Neutrophil (primary cell): Measurements from ENCODE around the gene RBMX.

Experiments
- H3K27ac ChIP-seq: fragments of 200-600 bp; sonication (generic); 2 replicates; pipeline ENCODE4 v1.5.1; 2016; ENCODE audit warnings: mild to moderate bottlenecking, moderate library complexity
- H3K27me3 ChIP-seq: fragments of 200-600 bp; sonication (generic); 2 replicates; pipeline ENCODE4 v1.6.0; 2016; ENCODE audit warnings: mild to moderate bottlenecking
- H3K36me3 ChIP-seq: fragments of 200-600 bp; sonication (generic); 2 replicates; pipeline ENCODE4 v1.5.1; 2017
- H3K4me1 ChIP-seq, 2 experiments: fragments of 200-600 bp in 1 of 2; sonication (generic) in 1 of 2; 1 replicate in 1 of 2; 2 replicates in 1 of 2; pipeline versions ENCODE4 v1.5.1 to v1.6.1; 2013 to 2016; ENCODE audit warnings: low read depth in 1 of 2, low read length in 1 of 2, mild to moderate bottlenecking in 1 of 2, moderate library complexity in 1 of 2; ENCODE audit not compliant: control insufficient read depth in 1 of 2, insufficient read depth in 1 of 2
- H3K4me3 ChIP-seq, 2 experiments: fragments of 200-600 bp in 1 of 2; sonication (generic) in 1 of 2; 1 replicate in 1 of 2; 2 replicates in 1 of 2; pipeline ENCODE4 v1.5.1; 2013 to 2016; ENCODE audit warnings: low read depth in 1 of 2, low read length in 1 of 2, mild to moderate bottlenecking in 1 of 2, moderate library complexity in 1 of 2
- H3K9me3 ChIP-seq: fragments of 200-600 bp; sonication (generic); 2 replicates; pipeline ENCODE4 v1.5.1; 2016
- TF ChIP-seq, protein P1 (sequence below): fragments of 200-600 bp; sonication (generic); IDR thresholded peaks from 2 replicates; pipeline ENCODE4 v1.5.1; 2016; ENCODE audit warnings: antibody characterized with exemption

Gene RBMX

DNA sequence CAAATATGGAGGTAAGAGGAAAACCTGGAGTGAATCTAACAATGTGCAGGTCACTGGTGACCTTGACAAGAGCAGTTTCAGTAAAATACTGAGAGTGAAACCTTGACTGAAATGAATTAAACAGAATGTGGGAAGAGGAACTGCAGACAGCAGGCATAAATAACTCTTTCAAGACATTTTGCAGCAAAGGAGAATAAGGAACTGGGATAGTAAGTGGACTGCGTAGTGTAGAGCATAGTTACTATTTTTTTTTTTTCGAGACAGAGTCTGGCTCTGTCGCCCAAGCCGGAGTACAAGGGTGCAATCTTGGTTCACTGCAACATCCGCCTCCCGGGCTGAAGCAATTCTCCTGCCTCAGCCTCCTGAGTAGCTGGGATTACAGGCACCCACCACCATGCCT lies 24.0 kb downstream of the RBMX start:
- Histone ChIP-seq H3K4me3 (no peak overlapping the region), H3K27me3 (no peaks in the 10 kb centered on the region), H3K4me1 (peaks cover 7 to 8% of the 10 kb centered on the region in 2 experiments), H3K9me3 (no peaks in the 10 kb centered on the region), H3K27ac (peak overlapping the region; percentile 54), H3K36me3 (no peaks in the 10 kb centered on the region)
- TF ChIP-seq, protein P1, sequence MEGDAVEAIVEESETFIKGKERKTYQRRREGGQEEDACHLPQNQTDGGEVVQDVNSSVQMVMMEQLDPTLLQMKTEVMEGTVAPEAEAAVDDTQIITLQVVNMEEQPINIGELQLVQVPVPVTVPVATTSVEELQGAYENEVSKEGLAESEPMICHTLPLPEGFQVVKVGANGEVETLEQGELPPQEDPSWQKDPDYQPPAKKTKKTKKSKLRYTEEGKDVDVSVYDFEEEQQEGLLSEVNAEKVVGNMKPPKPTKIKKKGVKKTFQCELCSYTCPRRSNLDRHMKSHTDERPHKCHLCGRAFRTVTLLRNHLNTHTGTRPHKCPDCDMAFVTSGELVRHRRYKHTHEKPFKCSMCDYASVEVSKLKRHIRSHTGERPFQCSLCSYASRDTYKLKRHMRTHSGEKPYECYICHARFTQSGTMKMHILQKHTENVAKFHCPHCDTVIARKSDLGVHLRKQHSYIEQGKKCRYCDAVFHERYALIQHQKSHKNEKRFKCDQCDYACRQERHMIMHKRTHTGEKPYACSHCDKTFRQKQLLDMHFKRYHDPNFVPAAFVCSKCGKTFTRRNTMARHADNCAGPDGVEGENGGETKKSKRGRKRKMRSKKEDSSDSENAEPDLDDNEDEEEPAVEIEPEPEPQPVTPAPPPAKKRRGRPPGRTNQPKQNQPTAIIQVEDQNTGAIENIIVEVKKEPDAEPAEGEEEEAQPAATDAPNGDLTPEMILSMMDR: no peak

DNA sequence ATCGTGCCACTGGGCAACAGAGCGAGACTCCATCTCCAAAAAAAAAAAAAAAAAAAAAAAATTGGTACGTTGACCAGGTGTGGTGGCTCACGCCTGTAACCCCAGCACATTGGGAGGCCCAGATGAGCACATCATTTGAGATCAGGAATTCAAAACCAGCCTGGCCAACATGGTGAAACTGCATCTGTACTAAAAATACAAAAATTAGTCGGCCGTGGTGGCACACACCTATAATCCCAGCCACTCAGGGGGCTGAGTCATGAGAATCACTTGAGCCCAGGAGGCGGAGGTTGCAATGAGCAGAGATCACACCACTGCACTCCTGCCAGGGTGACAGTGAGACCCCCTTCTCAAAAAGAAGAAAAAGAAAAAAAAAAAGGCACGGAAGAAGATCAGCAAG lies 24.5 kb downstream of the RBMX start:
- no peaks in the 10 kb centered on the region for H3K36me3 ChIP-seq
- no peaks in the 10 kb centered on the region for H3K27me3 ChIP-seq
- no peak overlapping the region for H3K27ac ChIP-seq
- TF ChIP-seq, protein P1: no peak
- H3K9me3 ChIP-seq: no peaks in the 10 kb centered on the region
- H3K4me1 ChIP-seq: peaks cover 7 to 8% of the 10 kb centered on the region in 2 experiments
- no peak overlapping the region for H3K4me3 ChIP-seq

DNA sequence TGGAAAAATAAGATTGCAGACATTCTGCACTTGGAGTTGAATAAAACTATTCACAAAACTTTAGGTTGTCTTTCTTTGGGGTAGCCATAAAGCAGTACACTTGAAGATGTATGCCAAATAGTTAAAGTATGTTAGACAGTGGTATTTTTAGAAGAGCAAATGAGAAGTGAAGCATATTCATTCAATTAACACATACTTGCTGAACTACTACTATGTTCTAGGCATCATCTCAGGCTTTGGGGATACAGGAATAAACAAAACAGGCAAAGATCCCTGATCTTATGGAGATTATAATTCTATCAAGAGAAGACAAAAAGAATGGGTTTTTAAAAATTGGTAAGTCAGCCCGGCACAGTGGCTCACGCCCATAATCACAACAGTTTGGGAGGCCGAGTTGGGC lies 29.0 kb downstream of the RBMX start:
- Histone ChIP-seq H3K27me3 (no peaks in the 10 kb centered on the region), H3K4me3 (no peak overlapping the region), H3K9me3 (no peaks in the 10 kb centered on the region), H3K27ac (no peak overlapping the region), H3K36me3 (no peaks in the 10 kb centered on the region), H3K4me1 (peaks cover 9 to 10% of the 10 kb centered on the region in 2 experiments)
- TF ChIP-seq, protein P1: no peak

DNA sequence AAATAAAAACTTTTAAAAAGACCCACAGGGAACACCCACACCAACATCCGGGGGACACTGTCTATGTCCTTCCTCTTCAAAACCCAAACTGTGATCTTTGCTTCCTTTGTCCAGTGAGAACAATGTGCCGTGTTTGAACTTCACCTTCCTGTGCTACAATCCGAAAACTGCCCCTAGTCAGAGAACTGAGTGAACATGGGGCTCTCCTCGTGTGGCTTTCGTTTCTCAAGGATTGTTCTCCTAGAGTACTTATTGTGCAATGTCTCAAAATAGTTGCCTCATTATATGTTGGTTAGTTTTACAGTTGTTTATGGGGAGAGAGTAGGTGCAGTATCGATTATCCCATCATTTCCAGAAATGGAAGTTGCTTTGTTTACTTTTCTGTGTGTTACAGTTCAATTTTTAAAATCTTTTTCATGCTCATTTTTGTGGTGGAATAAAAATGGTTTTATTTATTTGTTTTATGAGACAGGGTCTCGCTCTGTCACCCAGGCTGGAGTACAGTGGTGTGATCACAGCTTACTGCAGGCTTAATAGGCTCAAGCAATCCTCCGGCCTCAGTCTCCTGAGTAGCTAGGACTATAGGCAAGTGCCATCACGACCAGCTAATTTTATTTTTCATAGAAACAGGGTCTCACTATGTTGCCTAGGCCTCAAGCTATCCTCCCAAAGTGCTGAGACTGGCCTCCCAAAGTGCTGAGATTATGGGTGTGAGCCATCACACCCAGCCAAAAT lies 29.9 kb downstream of the RBMX start:
- Histone ChIP-seq H3K4me3 (no peak overlapping the region), H3K27me3 (no peaks in the 10 kb centered on the region), H3K27ac (peak overlapping the region; percentile 56), H3K36me3 (no peaks in the 10 kb centered on the region), H3K9me3 (no peaks in the 10 kb centered on the region), H3K4me1 (peaks cover 5 to 7% of the 10 kb centered on the region in 2 experiments)
- TF ChIP-seq, protein P1: no peak

DNA sequence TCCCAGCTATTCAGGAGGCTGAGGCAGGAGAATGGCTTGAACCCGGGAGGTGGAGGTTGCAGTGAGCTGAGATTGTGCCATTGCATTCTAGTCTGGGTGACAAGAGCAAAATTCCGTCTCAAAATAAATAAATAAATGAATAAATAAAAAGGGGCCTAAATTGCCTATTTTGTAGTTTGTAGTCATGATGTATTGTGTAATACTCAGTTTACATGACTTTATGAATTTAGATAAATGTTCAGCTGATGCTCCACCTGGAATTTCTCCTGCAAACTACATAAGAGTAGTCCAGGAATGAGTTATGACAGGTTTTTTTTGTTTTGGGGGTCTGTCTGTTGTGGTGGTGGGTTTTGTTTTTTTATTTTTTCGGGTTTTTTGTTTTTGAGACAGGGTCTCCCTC lies 31.1 kb downstream of the RBMX start:
- TF ChIP-seq, protein P1: no peak
- Histone ChIP-seq H3K4me1 (peaks cover 5 to 7% of the 10 kb centered on the region in 2 experiments), H3K9me3 (no peaks in the 10 kb centered on the region), H3K27me3 (no peaks in the 10 kb centered on the region), H3K4me3 (no peak overlapping the region), H3K27ac (no peak overlapping the region), H3K36me3 (no peaks in the 10 kb centered on the region)
